C4-2B (cell line): ENCODE results near the gene TSTD1.

Experiments used
- ZFX ChIP-seq: fragments of 450-650 bp; IDR thresholded peaks from 2 replicates; pipeline ENCODE4 v1.6.1; 2017
- TF ChIP-seq, protein P1 (sequence below): fragments of 450-650 bp; conservative IDR thresholded peaks from 2 replicates; pipeline ENCODE4 v1.5.1; 2017; ENCODE audit warnings: mild to moderate bottlenecking

DNA sequence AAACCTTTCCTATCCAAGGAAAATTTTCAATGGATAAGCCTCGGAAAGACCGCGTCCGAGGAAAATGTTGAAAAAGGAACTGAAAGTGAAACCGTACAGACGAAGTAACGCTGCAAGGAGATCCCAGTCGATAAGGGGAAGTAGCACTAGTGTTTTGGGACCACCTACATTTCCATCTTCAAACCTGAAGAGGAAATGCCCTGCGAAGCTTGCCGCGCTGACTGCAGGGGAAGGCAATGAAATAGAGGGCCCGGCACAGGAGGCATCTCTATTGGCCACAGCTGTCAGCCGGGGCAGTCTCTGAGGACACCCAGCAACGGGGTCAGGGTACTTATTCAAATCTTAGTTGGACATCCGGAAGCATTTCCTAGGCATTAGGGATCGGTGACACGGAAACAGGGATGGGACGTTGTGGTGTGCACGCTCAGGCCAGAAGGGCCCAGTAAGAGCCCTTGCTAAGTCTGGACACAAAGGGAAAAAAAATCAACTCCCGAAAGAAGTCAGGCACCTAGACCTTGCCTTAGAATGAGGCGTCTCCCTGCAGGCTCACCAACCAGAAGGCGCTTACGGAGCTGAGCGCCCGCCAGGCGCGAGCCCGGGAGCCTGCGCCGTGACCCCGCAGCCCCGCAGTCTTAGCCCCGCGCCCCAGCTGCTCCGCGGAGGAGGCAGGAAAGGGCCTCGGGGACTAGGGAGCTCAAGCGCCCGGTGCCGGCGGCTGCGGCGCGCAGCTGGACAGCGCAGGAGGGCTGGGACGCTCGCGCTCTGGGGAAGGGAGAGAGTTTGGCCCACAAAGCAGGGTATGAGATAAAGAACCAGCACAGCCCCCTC, 6.4 kb upstream of the TSTD1 start:
- TF ChIP-seq, protein P1, sequence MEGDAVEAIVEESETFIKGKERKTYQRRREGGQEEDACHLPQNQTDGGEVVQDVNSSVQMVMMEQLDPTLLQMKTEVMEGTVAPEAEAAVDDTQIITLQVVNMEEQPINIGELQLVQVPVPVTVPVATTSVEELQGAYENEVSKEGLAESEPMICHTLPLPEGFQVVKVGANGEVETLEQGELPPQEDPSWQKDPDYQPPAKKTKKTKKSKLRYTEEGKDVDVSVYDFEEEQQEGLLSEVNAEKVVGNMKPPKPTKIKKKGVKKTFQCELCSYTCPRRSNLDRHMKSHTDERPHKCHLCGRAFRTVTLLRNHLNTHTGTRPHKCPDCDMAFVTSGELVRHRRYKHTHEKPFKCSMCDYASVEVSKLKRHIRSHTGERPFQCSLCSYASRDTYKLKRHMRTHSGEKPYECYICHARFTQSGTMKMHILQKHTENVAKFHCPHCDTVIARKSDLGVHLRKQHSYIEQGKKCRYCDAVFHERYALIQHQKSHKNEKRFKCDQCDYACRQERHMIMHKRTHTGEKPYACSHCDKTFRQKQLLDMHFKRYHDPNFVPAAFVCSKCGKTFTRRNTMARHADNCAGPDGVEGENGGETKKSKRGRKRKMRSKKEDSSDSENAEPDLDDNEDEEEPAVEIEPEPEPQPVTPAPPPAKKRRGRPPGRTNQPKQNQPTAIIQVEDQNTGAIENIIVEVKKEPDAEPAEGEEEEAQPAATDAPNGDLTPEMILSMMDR, result no peak
- peak; percentile 79 for TF ChIP-seq ZFX
